Gastroesophageal sphincter (tissue), 3 donors: ENCODE data around the gene EML1.

ENCODE experiments used
- CTCF ChIP-seq, 4 experiments: fragments of 200-600 bp in 2 of 4; fragments of 450-650 bp in 2 of 4; sonication (generic) in 1 of 4; IDR thresholded peaks; one replicate each; pipeline ENCODE4 v1.5.1; 2017 to 2019; ENCODE audit warnings: antibody characterized with exemption in 4 of 4, mild to moderate bottlenecking in 2 of 4, moderate library complexity in 2 of 4
- POLR2A ChIP-seq, 2 donors: fragments of 450-650 bp; IDR thresholded peaks; one replicate each; pipeline ENCODE4 v1.6.1; 2017; ENCODE audit warnings: antibody characterized with exemption in 2 of 2, mild to moderate bottlenecking in 2 of 2, moderate library complexity in 1 of 2
- POLR2AphosphoS5 ChIP-seq: sonication (generic); formaldehyde crosslinking; IDR thresholded peaks from one replicate; pipeline ENCODE4 v1.6.1; 2017; ENCODE audit warnings: antibody characterized with exemption

GRCh38 chr14:99793213-99794150 is at the start of gene EML1:
- peak in 2 of 4 experiments; percentile 35 to 39 for TF ChIP-seq CTCF (IDR thresholded peaks at IDR 0.05)
- peak; percentile 19 for TF ChIP-seq POLR2AphosphoS5
- peak in 1 of 2 donors; percentile 65 for TF ChIP-seq POLR2A (IDR thresholded peaks at IDR 0.05)
